MCF 10A (cell line): ENCODE data around the gene AJAP1. TPM values are rescaled to one million over a fixed set of nuclear protein-coding genes. Genes with fewer than 3 reads are reported as not detected.

ENCODE experiments used
- BruUV-seq: library from RNA; stranded (reverse); fragments of 400-500 nt; replicated peaks from 2 replicates; lab custom pipeline; 2021; lab: Mats Ljungman, UMichigan
- CTCF ChIA-PET: fragments of 300-600 bp; sonication (Branson Sonifier 250); formaldehyde crosslinking; extraction: SDS; loops from one replicate; lab custom pipeline; 2021; ENCODE audit warnings: antibody characterized with exemption, inconsistent platforms; lab: Yijun Ruan, JAX
- POLR2A ChIA-PET: fragments of 300-600, 350-650 bp; sonication (Branson Sonifier 250); formaldehyde crosslinking; extraction: SDS; loops from one replicate; lab custom pipeline; 2020; ENCODE audit warnings: antibody characterized with exemption, inconsistent platforms; lab: Yijun Ruan, JAX
- DNase-seq: peaks from one replicate; pipeline ENCODE4 v3.0.0-alpha.2; 2018; ENCODE audit not compliant: unreplicated experiment
- H3K27ac Mint-ChIP-seq: one replicate; pipeline ENCODE4 v1.8.0; 2022; ENCODE audit warnings: mild to moderate bottlenecking, low read depth, mixed read lengths; ENCODE audit not compliant: unreplicated experiment
- H3K27me3 Mint-ChIP-seq: one replicate; pipeline ENCODE4 v1.8.0; 2022; ENCODE audit warnings: mixed read lengths; ENCODE audit not compliant: insufficient read depth, unreplicated experiment
- H3K36me3 Mint-ChIP-seq: one replicate; pipeline ENCODE4 v1.8.0; 2022; ENCODE audit warnings: mild to moderate bottlenecking, moderate library complexity, mixed read lengths; ENCODE audit not compliant: insufficient read depth, unreplicated experiment
- H3K4me1 Mint-ChIP-seq: one replicate; pipeline ENCODE4 v1.8.0; 2022; ENCODE audit warnings: mixed read lengths; ENCODE audit not compliant: insufficient read depth, unreplicated experiment
- H3K4me3 Mint-ChIP-seq: one replicate; pipeline ENCODE4 v1.8.0; 2022; ENCODE audit warnings: mild to moderate bottlenecking, moderate library complexity, mixed read lengths; ENCODE audit not compliant: unreplicated experiment
- H3K9me3 Mint-ChIP-seq: one replicate; pipeline ENCODE4 v1.8.0; 2022; ENCODE audit warnings: mixed read lengths; ENCODE audit not compliant: unreplicated experiment
- intact Hi-C: fragments of 100-400 bp; cut with micrococcal nuclease; formaldehyde crosslinking; loops from 2 replicates; pipeline ENCODE4 v1.14.1; 2022
- total RNA-seq: library from RNA; stranded (reverse); gene quantifications from 2 replicates; pipeline ENCODE4 v1.2.3, GENCODE V29; 2022
- TF ChIP-seq, protein P1 (sequence below): fragments of 200-600 bp; IDR thresholded peaks from one replicate; pipeline ENCODE4 v1.8.0; 2022; ENCODE audit warnings: antibody characterized with exemption, mild to moderate bottlenecking; ENCODE audit not compliant: unreplicated experiment

AJAP1 gene
- total RNA-seq, 1 experiment from 2014 or later = not detected

DNA sequence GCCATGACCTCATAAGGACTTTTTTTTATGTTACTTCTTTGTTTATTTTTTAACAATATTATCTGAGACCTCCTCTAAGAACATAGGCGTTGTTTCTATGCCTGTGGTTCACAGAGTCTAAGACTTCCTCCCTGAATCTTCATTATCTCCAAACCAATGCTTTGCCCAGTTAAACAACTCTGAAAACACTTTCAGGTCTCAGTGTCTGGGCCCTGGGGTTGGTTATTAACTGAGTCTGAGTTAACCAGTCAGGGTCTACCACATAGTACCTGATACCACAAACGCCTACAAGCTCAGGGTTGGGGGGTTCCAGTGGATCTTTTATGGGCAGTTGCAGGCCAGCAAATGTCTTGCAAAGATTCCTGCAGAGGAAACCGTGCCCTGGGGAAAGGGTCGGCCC, 138.2 kb downstream of the AJAP1 start:
- BruUV-seq = no TSS peak
- TF ChIP-seq, protein P1, sequence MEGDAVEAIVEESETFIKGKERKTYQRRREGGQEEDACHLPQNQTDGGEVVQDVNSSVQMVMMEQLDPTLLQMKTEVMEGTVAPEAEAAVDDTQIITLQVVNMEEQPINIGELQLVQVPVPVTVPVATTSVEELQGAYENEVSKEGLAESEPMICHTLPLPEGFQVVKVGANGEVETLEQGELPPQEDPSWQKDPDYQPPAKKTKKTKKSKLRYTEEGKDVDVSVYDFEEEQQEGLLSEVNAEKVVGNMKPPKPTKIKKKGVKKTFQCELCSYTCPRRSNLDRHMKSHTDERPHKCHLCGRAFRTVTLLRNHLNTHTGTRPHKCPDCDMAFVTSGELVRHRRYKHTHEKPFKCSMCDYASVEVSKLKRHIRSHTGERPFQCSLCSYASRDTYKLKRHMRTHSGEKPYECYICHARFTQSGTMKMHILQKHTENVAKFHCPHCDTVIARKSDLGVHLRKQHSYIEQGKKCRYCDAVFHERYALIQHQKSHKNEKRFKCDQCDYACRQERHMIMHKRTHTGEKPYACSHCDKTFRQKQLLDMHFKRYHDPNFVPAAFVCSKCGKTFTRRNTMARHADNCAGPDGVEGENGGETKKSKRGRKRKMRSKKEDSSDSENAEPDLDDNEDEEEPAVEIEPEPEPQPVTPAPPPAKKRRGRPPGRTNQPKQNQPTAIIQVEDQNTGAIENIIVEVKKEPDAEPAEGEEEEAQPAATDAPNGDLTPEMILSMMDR = no peak
- Mint-ChIP-seq H3K27ac (no peak overlapping the region), H3K9me3 (peaks cover 34% of the 10 kb centered on the region), H3K4me1 (no peaks in the 10 kb centered on the region), H3K4me3 (no peak overlapping the region), H3K27me3 (no peaks in the 10 kb centered on the region), H3K36me3 (no peaks in the 10 kb centered on the region)
- intact Hi-C loops = no loop called here
- DNase-seq = no peak
- ChIA-PET CTCF (interaction anchor here (0.7 kb wide), 2 partner anchors 15 to 355 kb away, joined by 3 read pairs; no protein-coding TSS in a partner anchor), POLR2A (no interaction called here)

DNA sequence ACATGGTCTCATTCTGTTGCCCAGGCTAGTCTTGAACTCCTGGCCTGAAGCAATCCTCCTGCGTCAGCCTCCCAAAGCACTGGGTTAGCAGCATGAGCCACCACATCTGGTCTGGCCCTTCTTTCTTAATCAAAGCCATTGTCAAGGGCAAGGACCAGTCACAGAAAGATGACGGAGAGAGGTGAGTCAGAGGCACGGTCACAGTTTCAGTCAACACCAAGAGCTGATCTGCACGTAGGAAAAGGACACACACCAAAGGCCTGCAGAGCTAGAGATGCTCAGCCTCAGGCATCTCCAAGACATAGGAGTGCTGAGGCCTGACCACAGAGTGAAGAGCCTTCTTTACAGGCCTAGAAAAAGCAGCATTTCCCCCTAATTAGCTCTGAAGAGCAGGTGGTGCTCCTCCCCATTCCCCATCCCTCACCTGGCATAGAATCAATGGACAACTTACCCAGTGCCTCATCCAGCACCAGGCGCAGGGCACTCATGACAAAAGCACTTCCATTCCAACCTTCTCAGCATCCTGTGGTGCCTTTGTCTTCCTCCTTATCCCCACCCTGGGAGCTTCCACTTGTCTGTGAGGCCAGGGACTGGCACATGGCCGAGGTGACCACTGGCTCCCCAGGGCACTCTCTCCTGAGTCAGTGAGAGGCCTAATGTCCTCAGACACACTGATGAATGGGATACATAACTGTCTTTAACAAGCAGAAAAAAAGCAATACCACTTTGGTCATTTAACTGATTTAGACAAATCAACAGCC, 139.8 kb downstream of the AJAP1 start:
- no peaks in the 10 kb centered on the region for H3K4me1 Mint-ChIP-seq
- peak; percentile 4 for DNase-seq

DNA sequence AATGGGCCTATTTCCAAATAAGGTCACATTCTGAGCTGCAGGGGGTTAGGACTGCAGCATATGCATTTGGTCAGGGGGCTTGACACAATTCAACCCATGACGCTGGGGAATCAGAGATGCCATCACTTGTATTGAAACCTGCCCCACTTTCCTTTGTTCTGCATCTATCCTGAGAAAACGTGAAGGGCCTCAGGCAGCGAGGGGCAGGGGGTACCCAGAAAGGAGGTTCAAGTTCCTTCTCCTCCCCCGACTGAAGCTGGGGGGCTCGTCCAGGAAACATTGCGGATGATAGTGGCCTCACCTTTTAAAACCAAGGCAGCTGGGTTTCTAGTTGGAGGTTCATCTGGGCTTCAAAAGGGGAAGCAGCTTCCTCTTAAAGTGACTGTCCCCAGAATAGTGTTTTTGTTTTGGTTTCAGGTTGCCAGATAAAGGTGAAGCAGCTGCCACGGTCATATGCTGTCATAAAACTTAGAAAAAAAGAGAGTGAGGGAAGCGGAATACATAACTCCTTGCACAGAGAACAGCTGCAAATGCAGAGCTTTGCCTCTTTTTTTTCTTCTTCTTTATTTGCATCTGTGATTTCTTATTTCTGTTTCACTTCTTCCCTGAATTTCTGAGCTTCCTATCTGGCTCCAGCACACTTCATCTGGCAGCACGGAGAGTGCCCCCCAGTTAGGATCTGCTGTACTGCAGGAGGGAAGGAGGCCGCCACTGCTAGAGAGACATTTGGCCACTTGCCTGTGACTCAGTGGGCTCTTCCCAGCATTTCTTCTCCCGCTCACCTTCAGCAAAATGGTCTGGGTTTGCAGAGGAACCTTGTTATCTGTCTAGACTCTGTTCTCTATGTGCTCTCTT, 142.0 kb downstream of the AJAP1 start:
- no peak for DNase-seq
- H3K9me3 Mint-ChIP-seq = peaks cover 34% of the 10 kb centered on the region
- ChIA-PET CTCF (interaction anchor here (0.6 to 1.1 kb wide), 2 partner anchors 9 kb away, joined by 3 to 4 read pairs; no protein-coding TSS in a partner anchor), POLR2A (no interaction called here)
- no peaks in the 10 kb centered on the region for H3K27me3 Mint-ChIP-seq
- no peaks in the 10 kb centered on the region for H3K4me1 Mint-ChIP-seq
- H3K4me3 Mint-ChIP-seq = no peak overlapping the region
- no peak overlapping the region for H3K27ac Mint-ChIP-seq
- intact Hi-C loops = no loop called here
- H3K36me3 Mint-ChIP-seq = no peaks in the 10 kb centered on the region
- TF ChIP-seq, protein P1 = no peak
- BruUV-seq = no TSS peak

More for the DNA sequence above, 139.8 kb downstream of the AJAP1 start:
- POLR2A ChIA-PET = no interaction called here
- CTCF ChIA-PET = interaction anchor here (0.6 to 0.7 kb wide), 2 partner anchors 139 to 951 kb away, joined by 3 read pairs; no protein-coding TSS in a partner anchor
- no peak overlapping the region for H3K27ac Mint-ChIP-seq
- no peak overlapping the region for H3K4me3 Mint-ChIP-seq
- BruUV-seq = no TSS peak
- H3K9me3 Mint-ChIP-seq = peaks cover 29% of the 10 kb centered on the region
- H3K36me3 Mint-ChIP-seq = no peaks in the 10 kb centered on the region
- TF ChIP-seq, protein P1 = no peak
- intact Hi-C loops = no loop called here
- no peaks in the 10 kb centered on the region for H3K27me3 Mint-ChIP-seq

DNA sequence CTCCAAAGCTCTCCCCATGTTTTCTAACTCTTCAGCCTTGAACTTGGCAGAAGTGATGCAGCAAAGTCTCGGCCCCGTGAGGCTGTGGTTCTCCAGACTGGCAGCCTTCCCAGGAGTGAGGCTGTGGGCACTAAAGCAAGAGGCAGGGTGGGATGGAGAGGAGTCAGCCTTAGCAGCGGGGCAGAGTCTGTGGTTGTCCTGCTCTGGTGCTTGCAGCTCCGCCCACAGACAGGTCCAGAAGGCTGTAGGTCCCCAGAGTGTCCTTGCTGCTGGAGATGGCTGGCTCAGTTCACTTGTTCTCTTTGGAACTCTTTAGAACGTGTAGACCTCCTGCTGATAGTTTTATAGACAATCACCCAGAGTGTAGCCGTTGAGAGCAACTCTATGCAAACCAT, 142.6 kb downstream of the AJAP1 start:
- H3K4me1 Mint-ChIP-seq = no peaks in the 10 kb centered on the region
- ChIA-PET CTCF (interaction anchor here (1.1 kb wide), 1 partner anchor 8 kb away, joined by 4 read pairs; no protein-coding TSS in a partner anchor), POLR2A (interaction anchor here (0.6 kb wide), 1 partner anchor 10 kb away, joined by 3 read pairs; no protein-coding TSS in a partner anchor)
- no TSS peak for BruUV-seq
- TF ChIP-seq, protein P1 = no peak
- no peaks in the 10 kb centered on the region for H3K27me3 Mint-ChIP-seq
- H3K27ac Mint-ChIP-seq = no peak overlapping the region
- peaks cover 37% of the 10 kb centered on the region for H3K9me3 Mint-ChIP-seq
- intact Hi-C loops = no loop called here
- H3K36me3 Mint-ChIP-seq = no peaks in the 10 kb centered on the region
- DNase-seq = no peak
- H3K4me3 Mint-ChIP-seq = no peak overlapping the region
